Neural crest cell (in vitro differentiated cells): ENCODE data around the gene SP9. TPM values are rescaled to one million over a fixed set of nuclear protein-coding genes. Genes with fewer than 3 reads are reported as not detected.

Source experiments
- DNase-seq: peaks from one replicate; pipeline ENCODE4 v3.0.0; 2021; ENCODE audit warnings: low read depth, mixed read lengths, low spot score
- H3K27ac Mint-ChIP-seq: one replicate; pipeline ENCODE4 v1.8.0; 2021; ENCODE audit warnings: mild to moderate bottlenecking, mixed read lengths; ENCODE audit not compliant: unreplicated experiment
- H3K27me3 Mint-ChIP-seq: 2 replicates; pipeline ENCODE4 v1.8.0; 2021; ENCODE audit warnings: low read depth, mild to moderate bottlenecking, mixed read lengths
- H3K36me3 Mint-ChIP-seq: 2 replicates; pipeline ENCODE4 v1.8.0; 2021; ENCODE audit warnings: low read depth, mild to moderate bottlenecking, mixed read lengths
- H3K4me1 Mint-ChIP-seq: 2 replicates; pipeline ENCODE4 v1.8.0; 2021; ENCODE audit warnings: mixed read lengths
- H3K4me3 Mint-ChIP-seq: one replicate; pipeline ENCODE4 v1.8.0; 2021; ENCODE audit warnings: mild to moderate bottlenecking, mixed read lengths
- H3K9me3 Mint-ChIP-seq: 2 replicates; pipeline ENCODE4 v1.8.0; 2021; ENCODE audit warnings: mixed read lengths
- CTCF ChIP-seq: fragments of 200-600 bp; sonication (generic); conservative IDR thresholded peaks from 2 replicates; pipeline ENCODE4 v1.5.0; 2021; ENCODE audit warnings: antibody characterized with exemption, mild to moderate bottlenecking
- total RNA-seq: library from RNA; stranded (reverse); gene quantifications from 2 replicates; pipeline ENCODE4 v1.2.1, GENCODE V29; 2021

SP9 gene
- total RNA-seq, 1 donor from 2014 or later, result 1.9 TPM

GRCh38 chr2:174327021-174327840 lies 7.5 kb upstream of the SP9 start:
- Mint-ChIP-seq H3K27ac (no peak overlapping the region), H3K36me3 (peaks cover 3% of the 10 kb centered on the region), H3K4me3 (peak overlapping the region; percentile 82), H3K9me3 (no peaks in the 10 kb centered on the region), H3K27me3 (peaks cover 98% of the 10 kb centered on the region), H3K4me1 (peaks cover 44% of the 10 kb centered on the region)
- peak; percentile 23 for DNase-seq
- no peak for TF ChIP-seq CTCF

GRCh38 chr2:174327841-174328113 lies 7.0 kb upstream of the SP9 start:
- peaks cover 3% of the 10 kb centered on the region for H3K36me3 Mint-ChIP-seq
- no peaks in the 10 kb centered on the region for H3K9me3 Mint-ChIP-seq
- no peak overlapping the region for H3K27ac Mint-ChIP-seq
- peaks cover 98% of the 10 kb centered on the region for H3K27me3 Mint-ChIP-seq
- TF ChIP-seq CTCF, result no peak
- DNase-seq, result no peak
- peak overlapping the region; percentile 82 for H3K4me3 Mint-ChIP-seq
- peaks cover 50% of the 10 kb centered on the region for H3K4me1 Mint-ChIP-seq

GRCh38 chr2:174328114-174328960 lies 6.4 kb upstream of the SP9 start:
- Mint-ChIP-seq H3K27ac (no peak overlapping the region), H3K36me3 (peaks cover 3% of the 10 kb centered on the region), H3K27me3 (peaks cover 99% of the 10 kb centered on the region), H3K9me3 (no peaks in the 10 kb centered on the region), H3K4me1 (peaks cover 55% of the 10 kb centered on the region), H3K4me3 (peak overlapping the region; percentile 85)
- DNase-seq, result no peak
- no peak for TF ChIP-seq CTCF

- peaks cover 63% of the 10 kb centered on the region for H3K4me1 Mint-ChIP-seq
- no peak for DNase-seq
- TF ChIP-seq CTCF, result no peak
- H3K4me3 Mint-ChIP-seq, result peak overlapping the region; percentile 85
- no peak overlapping the region for H3K27ac Mint-ChIP-seq
- H3K36me3 Mint-ChIP-seq, result peaks cover 3% of the 10 kb centered on the region
- H3K9me3 Mint-ChIP-seq, result no peaks in the 10 kb centered on the region
- peaks cover 99% of the 10 kb centered on the region for H3K27me3 Mint-ChIP-seq
Measured at GRCh38 chr2:174328961-174329715, 5.6 kb upstream of the SP9 start.

- Mint-ChIP-seq H3K27ac (no peak overlapping the region), H3K36me3 (peaks cover 3% of the 10 kb centered on the region), H3K4me1 (peaks cover 65% of the 10 kb centered on the region), H3K9me3 (no peaks in the 10 kb centered on the region), H3K27me3 (peaks cover 99% of the 10 kb centered on the region), H3K4me3 (peak overlapping the region; percentile 81)
- no peak for TF ChIP-seq CTCF
- DNase-seq, result no peak
Measured at GRCh38 chr2:174330945-174331594, 3.7 kb upstream of the SP9 start.
